ENCODE measurements around the gene DROSHA.

DROSHA gene

DNA sequence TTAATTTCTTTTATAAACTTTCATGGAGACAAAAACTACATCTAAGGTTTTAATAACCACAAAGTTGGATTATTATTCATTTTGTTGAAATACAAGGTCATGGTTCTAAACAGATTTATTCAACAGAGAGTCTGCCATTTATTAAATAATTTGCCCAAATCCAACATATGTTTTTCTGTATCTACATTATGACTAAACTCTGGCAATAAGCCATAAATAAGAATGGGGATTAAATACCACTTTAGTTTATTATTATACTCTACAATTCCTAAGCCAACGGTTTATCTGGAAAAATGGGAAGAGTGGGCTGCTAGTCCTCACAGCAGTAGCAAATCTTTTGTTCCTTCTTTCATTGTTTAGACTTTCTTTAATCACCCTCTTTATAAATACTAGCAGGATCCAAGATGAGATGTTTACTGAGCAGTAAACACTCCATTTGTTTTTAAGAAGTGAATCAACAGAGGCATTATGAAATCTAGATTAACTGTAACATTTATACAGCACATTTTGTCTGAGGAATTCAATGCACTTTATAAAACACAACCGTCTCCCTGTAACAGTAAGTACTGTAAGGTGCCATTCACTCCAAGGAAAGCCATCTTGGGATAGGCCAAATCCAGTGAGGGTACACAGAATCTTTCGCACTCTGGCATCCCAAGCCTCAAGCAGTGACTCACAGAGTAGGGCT is 89.7 kb downstream of the DROSHA start:
- Histone ChIP-seq H3K9me3 (ENCODE audit: control insufficient read depth, insufficient read depth, low read length) (no peaks in the 10 kb centered on the region), H3K36me3 (ENCODE audit: insufficient read depth, low read length) (no peaks in the 10 kb centered on the region), H3K4me1 (ENCODE audit: insufficient read depth, low read length) (no peaks in the 10 kb centered on the region), H3K9ac (ENCODE audit: low read depth, low read length) (no peak overlapping the region)

DNA sequence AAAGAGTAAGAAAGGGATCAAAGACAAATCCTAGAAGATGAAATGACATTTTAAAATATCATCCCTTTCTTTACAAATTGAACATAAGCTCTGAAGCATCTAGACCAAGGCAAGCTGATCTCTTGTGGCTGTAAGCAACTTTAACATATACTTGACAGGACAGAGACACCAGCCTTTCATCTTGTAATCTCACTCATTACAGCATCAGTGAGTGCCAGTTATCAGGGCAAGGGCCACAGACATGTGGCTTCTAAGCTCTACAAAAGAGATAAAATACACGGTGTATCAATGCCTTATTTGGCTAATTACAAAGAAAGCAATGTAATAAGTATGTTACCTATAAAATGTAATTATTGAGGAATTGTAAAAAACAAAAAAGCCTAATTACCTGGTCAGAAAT is 95.0 kb downstream of the DROSHA start:
- H3K9me3 ChIP-seq (ENCODE audit: control insufficient read depth, insufficient read depth, low read length) = no peaks in the 10 kb centered on the region
- H3K36me3 ChIP-seq (ENCODE audit: insufficient read depth, low read length) = peaks cover 7% of the 10 kb centered on the region
- H3K9ac ChIP-seq (ENCODE audit: low read depth, low read length) = no peak overlapping the region
- H3K4me1 ChIP-seq (ENCODE audit: insufficient read depth, low read length) = no peaks in the 10 kb centered on the region

DNA sequence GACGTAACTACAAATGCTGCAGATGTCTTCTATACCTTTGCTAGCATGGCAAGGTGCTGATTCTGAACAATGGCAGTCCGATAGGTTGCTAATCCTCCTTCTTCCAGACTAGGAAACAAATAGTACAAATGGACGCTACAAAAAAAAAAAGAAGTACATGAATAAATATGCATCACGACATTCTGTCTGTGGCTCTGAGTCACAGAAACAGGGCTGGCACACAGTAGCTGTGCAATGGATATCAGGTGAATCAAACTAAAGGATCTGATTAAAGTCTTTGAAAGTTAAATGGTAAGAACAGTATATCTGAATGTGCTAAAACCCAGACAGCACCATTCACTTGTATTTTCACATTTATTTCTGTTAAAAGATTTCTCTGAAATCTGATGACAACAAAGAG is 96.2 kb downstream of the DROSHA start:
- Histone ChIP-seq H3K9ac (ENCODE audit: low read depth, low read length) (no peak overlapping the region), H3K4me1 (ENCODE audit: insufficient read depth, low read length) (no peaks in the 10 kb centered on the region), H3K9me3 (ENCODE audit: control insufficient read depth, insufficient read depth, low read length) (no peaks in the 10 kb centered on the region), H3K36me3 (ENCODE audit: insufficient read depth, low read length) (peaks cover 7% of the 10 kb centered on the region)

GRCh38 chr5:31434898-31435297 is 97.0 kb downstream of the DROSHA start:
- no peaks in the 10 kb centered on the region for H3K4me1 ChIP-seq (ENCODE audit: insufficient read depth, low read length)
- H3K36me3 ChIP-seq (ENCODE audit: insufficient read depth, low read length) = peaks cover 7% of the 10 kb centered on the region
- no peaks in the 10 kb centered on the region for H3K9me3 ChIP-seq (ENCODE audit: control insufficient read depth, insufficient read depth, low read length)
- no peak overlapping the region for H3K9ac ChIP-seq (ENCODE audit: low read depth, low read length)

DNA sequence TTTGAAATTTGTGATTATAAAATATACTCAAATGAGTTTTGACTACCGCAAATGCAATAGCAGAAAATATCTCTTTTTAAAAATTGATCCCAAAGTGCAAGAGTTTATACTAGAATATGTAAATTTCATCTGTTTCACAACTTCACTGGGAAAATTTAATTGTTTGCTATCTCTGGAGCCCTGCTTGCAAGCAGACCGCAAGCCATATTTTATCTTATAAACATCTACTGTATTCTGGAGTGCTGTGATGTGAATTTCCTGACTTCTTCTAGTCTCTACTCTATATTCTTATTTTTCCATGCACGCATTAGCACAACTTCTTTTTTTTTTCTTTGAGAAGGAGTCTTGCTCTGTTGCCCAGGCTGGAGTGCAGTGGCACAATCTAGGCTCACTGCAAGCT is 98.7 kb downstream of the DROSHA start:
- Histone ChIP-seq H3K9ac (ENCODE audit: low read depth, low read length) (no peak overlapping the region), H3K36me3 (ENCODE audit: insufficient read depth, low read length) (peaks cover 7% of the 10 kb centered on the region), H3K4me1 (ENCODE audit: insufficient read depth, low read length) (peaks cover 3% of the 10 kb centered on the region; the same call in 1 of the 2 replicates), H3K9me3 (ENCODE audit: control insufficient read depth, insufficient read depth, low read length) (no peaks in the 10 kb centered on the region)

DNA sequence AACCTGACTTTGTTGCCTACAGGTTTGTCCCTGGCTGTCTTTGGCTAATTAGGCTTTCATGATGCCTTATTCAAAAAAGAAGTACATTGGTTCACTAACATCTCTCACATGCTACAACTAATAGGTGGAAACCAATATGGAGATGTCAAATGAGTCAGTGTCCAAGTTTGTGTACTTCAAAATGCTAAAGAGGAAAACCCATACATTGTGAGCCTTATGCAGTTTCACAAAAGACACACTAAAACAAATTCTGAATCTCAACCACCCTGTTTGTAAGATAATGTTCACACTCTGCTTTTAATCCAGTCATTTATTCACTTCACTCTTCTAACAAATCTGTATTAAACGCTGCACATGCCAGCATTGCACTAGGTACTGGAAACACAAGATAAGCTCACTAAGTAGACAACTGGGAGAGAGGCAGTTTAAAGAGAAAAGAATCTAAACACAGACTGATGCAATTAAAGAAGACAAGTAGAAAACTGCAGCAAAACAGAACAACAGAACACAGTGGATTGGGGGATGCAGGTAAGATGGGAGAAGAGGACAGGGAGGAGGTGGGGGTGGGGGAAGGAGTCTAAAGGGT is 104.1 kb downstream of the DROSHA start:
- peaks cover 18% of the 10 kb centered on the region for H3K4me1 ChIP-seq (ENCODE audit: insufficient read depth, low read length)
- H3K9ac ChIP-seq (ENCODE audit: low read depth, low read length) = no peak overlapping the region; the same call in 1 of the 2 replicates
- H3K36me3 ChIP-seq (ENCODE audit: insufficient read depth, low read length) = no peaks in the 10 kb centered on the region; the same call in 1 of the 2 replicates
- H3K9me3 ChIP-seq (ENCODE audit: control insufficient read depth, insufficient read depth, low read length) = no peaks in the 10 kb centered on the region

GRCh38 chr5:31427013-31427723 is 104.7 kb downstream of the DROSHA start:
- peaks cover 18% of the 10 kb centered on the region for H3K4me1 ChIP-seq (ENCODE audit: insufficient read depth, low read length)
- no peaks in the 10 kb centered on the region; the same call in 1 of the 2 replicates for H3K36me3 ChIP-seq (ENCODE audit: insufficient read depth, low read length)
- H3K9me3 ChIP-seq (ENCODE audit: control insufficient read depth, insufficient read depth, low read length) = no peaks in the 10 kb centered on the region
- H3K9ac ChIP-seq (ENCODE audit: low read depth, low read length) = no peak overlapping the region

- Histone ChIP-seq H3K9ac (ENCODE audit: low read depth, low read length) (no peak overlapping the region), H3K9me3 (ENCODE audit: control insufficient read depth, insufficient read depth, low read length) (no peaks in the 10 kb centered on the region), H3K36me3 (ENCODE audit: insufficient read depth, low read length) (0 out of 2 replicates have a peak, but pooled peaks cover 10% of the 10 kb centered on the region), H3K4me1 (ENCODE audit: insufficient read depth, low read length) (peaks cover 3% of the 10 kb centered on the region)
Observed at GRCh38 chr5:31421806-31422586, 109.9 kb downstream of the DROSHA start.

- Histone ChIP-seq H3K9ac (ENCODE audit: low read depth, low read length) (no peak overlapping the region), H3K36me3 (ENCODE audit: insufficient read depth, low read length) (peaks cover 23% of the 10 kb centered on the region; the same call in 1 of the 2 replicates), H3K9me3 (ENCODE audit: control insufficient read depth, insufficient read depth, low read length) (no peaks in the 10 kb centered on the region), H3K4me1 (ENCODE audit: insufficient read depth, low read length) (no peaks in the 10 kb centered on the region)
Observed at GRCh38 chr5:31417512-31417911, 114.4 kb downstream of the DROSHA start.

- Histone ChIP-seq H3K9ac (ENCODE audit: low read depth, low read length) (no peak overlapping the region), H3K9me3 (ENCODE audit: control insufficient read depth, insufficient read depth, low read length) (no peaks in the 10 kb centered on the region), H3K36me3 (ENCODE audit: insufficient read depth, low read length) (peaks cover 23% of the 10 kb centered on the region), H3K4me1 (ENCODE audit: insufficient read depth, low read length) (no peaks in the 10 kb centered on the region)
Observed at GRCh38 chr5:31416547-31416946, 115.3 kb downstream of the DROSHA start.

DNA sequence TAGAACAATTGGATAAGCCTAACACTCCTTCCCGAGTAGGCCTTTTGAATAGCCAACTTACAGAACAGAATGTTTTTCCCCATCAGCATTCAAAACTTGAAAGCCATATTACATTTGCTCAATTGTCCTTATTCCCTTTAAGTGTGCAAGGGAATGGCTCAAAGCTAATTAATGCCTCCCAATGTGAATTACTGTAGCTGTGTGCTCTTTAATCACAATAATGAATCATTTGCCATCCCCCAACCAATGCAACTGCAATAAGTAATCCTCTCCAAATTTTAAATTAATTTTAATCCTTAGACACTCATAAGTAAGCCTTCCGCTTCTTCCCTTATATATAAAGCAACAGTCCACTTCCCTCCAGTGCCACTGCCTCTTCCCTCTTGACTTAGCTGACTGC is 115.9 kb downstream of the DROSHA start:
- no peaks in the 10 kb centered on the region for H3K9me3 ChIP-seq (ENCODE audit: control insufficient read depth, insufficient read depth, low read length)
- no peak overlapping the region for H3K9ac ChIP-seq (ENCODE audit: low read depth, low read length)
- H3K36me3 ChIP-seq (ENCODE audit: insufficient read depth, low read length) = peaks cover 23% of the 10 kb centered on the region
- H3K4me1 ChIP-seq (ENCODE audit: insufficient read depth, low read length) = no peaks in the 10 kb centered on the region

DNA sequence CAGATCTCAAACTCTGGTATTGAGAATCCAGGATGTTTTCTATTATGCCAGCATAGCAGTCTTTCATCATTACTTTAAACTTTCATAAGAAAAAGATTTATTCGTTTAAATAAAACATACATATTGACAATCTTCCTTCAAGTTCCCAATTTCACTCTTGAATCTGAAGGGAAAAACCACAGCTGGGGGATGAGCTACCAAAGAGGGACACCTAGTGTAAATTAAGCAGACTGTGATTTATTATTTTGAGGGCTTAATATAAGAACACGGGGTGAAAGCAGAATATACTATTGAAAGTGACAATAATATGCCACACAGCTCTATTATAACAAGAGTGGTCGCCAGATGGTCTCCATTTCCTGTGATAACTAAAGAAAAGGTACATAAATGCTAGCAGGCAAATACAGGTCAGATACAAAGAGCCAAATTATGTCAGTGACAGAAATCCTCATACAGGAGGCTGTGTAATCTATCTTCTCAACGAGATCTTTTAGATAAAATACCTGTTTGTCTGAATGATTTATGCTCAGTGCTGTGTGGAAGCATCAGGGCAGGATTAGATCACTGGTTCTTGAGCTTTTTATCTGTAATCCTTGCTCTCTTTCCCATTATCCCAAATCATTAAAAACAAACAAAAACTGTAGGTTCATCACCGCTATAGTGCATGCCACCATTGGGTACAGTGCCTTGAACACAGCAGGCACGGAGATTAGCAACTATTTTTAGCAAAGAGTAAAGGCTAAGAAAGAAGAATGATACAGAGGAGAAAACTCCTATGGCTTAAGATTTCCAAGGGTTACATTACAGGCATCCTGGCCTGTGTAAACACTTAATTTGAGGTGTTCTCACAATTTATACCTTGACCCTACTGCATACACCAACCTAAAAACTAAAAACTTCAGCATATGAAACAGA is 116.6 kb downstream of the DROSHA start:
- Histone ChIP-seq H3K4me1 (ENCODE audit: insufficient read depth, low read length) (no peaks in the 10 kb centered on the region), H3K9ac (ENCODE audit: low read depth, low read length) (no peak overlapping the region), H3K9me3 (ENCODE audit: control insufficient read depth, insufficient read depth, low read length) (no peaks in the 10 kb centered on the region), H3K36me3 (ENCODE audit: insufficient read depth, low read length) (peaks cover 23% of the 10 kb centered on the region)

DNA sequence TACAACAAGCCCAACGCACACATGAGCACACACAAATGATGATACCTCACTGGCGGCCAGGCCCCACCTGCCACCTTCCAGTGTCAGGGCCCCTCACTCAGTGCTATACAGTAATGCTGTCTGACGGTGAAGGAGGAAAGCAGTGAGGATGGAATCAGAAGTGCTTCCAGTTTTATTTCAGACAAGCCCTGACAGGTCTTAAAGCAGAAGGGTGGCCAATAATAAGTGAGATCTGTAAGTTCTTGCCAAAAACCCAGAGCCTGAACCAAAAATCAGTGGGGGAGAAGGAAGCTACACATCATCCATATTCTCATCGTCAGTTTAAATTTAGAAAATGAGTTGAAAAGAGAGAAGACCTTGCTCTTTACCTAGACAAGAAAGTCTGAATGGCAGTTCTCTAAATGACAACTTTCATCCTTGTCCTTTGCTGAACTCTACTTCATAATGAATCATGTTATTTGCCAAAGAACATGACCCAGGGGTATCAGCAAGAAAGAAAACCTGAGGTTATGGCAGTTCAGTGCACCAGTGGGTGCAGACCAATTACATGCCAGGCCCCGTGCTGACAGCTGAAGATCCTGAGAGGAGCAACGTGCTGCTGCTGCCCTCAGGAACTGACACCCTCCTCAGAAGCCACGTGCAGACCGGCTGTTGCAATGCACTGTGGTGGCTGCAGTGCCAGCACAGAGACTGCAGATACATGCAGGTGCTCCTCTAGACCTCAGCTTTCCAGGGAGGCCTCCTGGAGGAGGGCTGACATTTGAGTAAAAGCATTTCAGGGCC is 118.7 kb downstream of the DROSHA start:
- H3K36me3 ChIP-seq (ENCODE audit: insufficient read depth, low read length) = peaks cover 25% of the 10 kb centered on the region

More for the DNA sequence above, 118.7 kb downstream of the DROSHA start:
- peaks cover 7% of the 10 kb centered on the region for H3K4me1 ChIP-seq (ENCODE audit: insufficient read depth, low read length)
- no peak overlapping the region for H3K9ac ChIP-seq (ENCODE audit: low read depth, low read length)
- no peaks in the 10 kb centered on the region for H3K9me3 ChIP-seq (ENCODE audit: control insufficient read depth, insufficient read depth, low read length)

Measured in ES-I3 (cell line).